Measurements from ENCODE around the gene SH3RF3.
"Not testable (repeated sequence)": the region's sequence is repeated elsewhere in the genome, so short reads cannot be mapped to it uniquely, and the experiment has no call there.

SH3RF3 gene

GRCh38 chr2:109218792-109219126, 89.8 kb downstream of the SH3RF3 start:
- no peak for DNase-seq (ENCODE audit: low read depth in 2 of 2)

GRCh38 chr2:109220860-109221259, 91.9 kb downstream of the SH3RF3 start:
- DNase-seq (ENCODE audit: low read depth in 2 of 2) = no peak

- DNase-seq (ENCODE audit: low read depth in 2 of 2) = not testable (repeated sequence)
Observed at GRCh38 chr2:109221316-109221715, 92.3 kb downstream of the SH3RF3 start.

- DNase-seq (ENCODE audit: low read depth in 2 of 2) = no peak
Observed at GRCh38 chr2:109222422-109222821, 93.4 kb downstream of the SH3RF3 start.

GRCh38 chr2:109222825-109223471, 93.9 kb downstream of the SH3RF3 start:
- no peak for DNase-seq (ENCODE audit: low read depth in 2 of 2)

- DNase-seq (ENCODE audit: low read depth in 2 of 2) = no peak
Observed at GRCh38 chr2:109223490-109223889, 94.5 kb downstream of the SH3RF3 start.

- DNase-seq (ENCODE audit: low read depth in 2 of 2) = not testable (repeated sequence)
Observed at GRCh38 chr2:109224341-109224740, 95.3 kb downstream of the SH3RF3 start.

- DNase-seq (ENCODE audit: low read depth in 2 of 2) = no peak
Observed at GRCh38 chr2:109225170-109225782, 96.3 kb downstream of the SH3RF3 start.

- no peak for DNase-seq (ENCODE audit: low read depth in 2 of 2)
Observed at GRCh38 chr2:109226128-109226527, 97.1 kb downstream of the SH3RF3 start.

GRCh38 chr2:109226622-109227021, 97.6 kb downstream of the SH3RF3 start:
- DNase-seq (ENCODE audit: low read depth in 2 of 2) = no peak

GRCh38 chr2:109229094-109229675, 100.2 kb downstream of the SH3RF3 start:
- no peak for DNase-seq (ENCODE audit: low read depth in 2 of 2)

- no peak for DNase-seq (ENCODE audit: low read depth in 2 of 2)
Observed at GRCh38 chr2:109230941-109231420, 102.0 kb downstream of the SH3RF3 start.

- no peak for DNase-seq (ENCODE audit: low read depth in 2 of 2)
Observed at GRCh38 chr2:109231428-109231827, 102.4 kb downstream of the SH3RF3 start.

- no peak for DNase-seq (ENCODE audit: low read depth in 2 of 2)
Observed at GRCh38 chr2:109231996-109232705, 103.1 kb downstream of the SH3RF3 start.

GRCh38 chr2:109232909-109233308, 103.9 kb downstream of the SH3RF3 start:
- no peak for DNase-seq (ENCODE audit: low read depth in 2 of 2)

GRCh38 chr2:109233643-109234042, 104.6 kb downstream of the SH3RF3 start:
- no peak for DNase-seq (ENCODE audit: low read depth in 2 of 2)

GRCh38 chr2:109234355-109234754, 105.3 kb downstream of the SH3RF3 start:
- no peak for DNase-seq (ENCODE audit: low read depth in 2 of 2)

GRCh38 chr2:109236147-109236546, 107.1 kb downstream of the SH3RF3 start:
- no peak for DNase-seq (ENCODE audit: low read depth in 2 of 2)

- no peak for DNase-seq (ENCODE audit: low read depth in 2 of 2)
Observed at GRCh38 chr2:109237792-109238191, 108.8 kb downstream of the SH3RF3 start.

GRCh38 chr2:109238580-109238979, 109.6 kb downstream of the SH3RF3 start:
- no peak for DNase-seq (ENCODE audit: low read depth in 2 of 2)

GRCh38 chr2:109239720-109240119, 110.7 kb downstream of the SH3RF3 start:
- DNase-seq (ENCODE audit: low read depth in 2 of 2) = no peak

GRCh38 chr2:109242210-109242653, 113.2 kb downstream of the SH3RF3 start:
- no peak for DNase-seq (ENCODE audit: low read depth in 2 of 2)

Measured in stimulated activated CD4-positive, alpha-beta T cell treated with anti-CD3 and anti-CD28 coated beads, Interleukin-12 subunit alpha, Interleukin-12 subunit beta, amount 100 ng/mL, for 24 hours (primary cell).